HG03378 (cell line): Measurements from ENCODE around the gene LRRC72.
"Not testable (repeated sequence)": the region's sequence is repeated elsewhere in the genome, so short reads cannot be mapped to it uniquely, and the experiment has no call there.

ENCODE experiments used
- ATAC-seq: cut with Tn5 transposase; IDR thresholded peaks from one replicate; pipeline ENCODE4 v1.9.1; 2021; ENCODE audit warnings: mild to moderate bottlenecking, moderate library complexity; ENCODE audit not compliant: unreplicated experiment

Gene LRRC72

DNA sequence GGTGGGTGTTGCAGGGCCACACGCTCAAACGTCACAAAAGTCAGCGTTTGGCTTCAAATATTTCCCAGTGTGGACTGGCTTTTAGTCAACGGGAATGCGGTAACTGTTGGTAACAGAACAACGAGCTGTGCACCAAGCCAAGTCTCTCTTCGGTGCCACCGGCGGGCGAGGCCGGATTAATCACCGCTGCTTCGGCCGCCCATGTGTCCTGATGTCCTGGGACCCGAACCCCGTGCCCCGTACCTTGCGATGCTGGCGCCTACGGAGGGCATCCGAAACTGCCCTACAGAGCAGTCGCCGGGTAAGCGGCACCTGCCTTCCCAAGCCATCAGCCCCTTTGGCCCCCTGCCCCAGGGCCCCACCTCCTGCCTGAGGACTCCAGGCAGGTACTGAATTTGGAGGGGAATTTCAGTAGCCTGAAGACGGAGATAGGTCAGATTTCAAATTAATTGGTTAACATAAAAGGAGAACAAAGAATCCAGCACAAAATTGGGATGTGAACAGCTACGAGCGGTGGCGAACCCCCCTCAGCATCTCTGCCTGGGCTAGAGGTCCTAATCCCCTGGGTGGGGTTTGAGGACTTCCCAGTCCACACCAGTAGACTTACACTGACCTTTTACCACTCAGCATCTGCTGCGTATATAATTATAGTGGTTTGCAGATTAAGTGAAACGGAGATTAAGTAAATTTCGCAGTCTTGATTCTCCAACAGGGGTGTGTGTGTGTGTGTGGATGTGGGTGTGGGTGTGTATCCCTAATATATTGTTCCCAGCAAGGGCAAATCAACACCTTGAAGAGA is at the start of gene LRRC72:
Gene LRRC72 (plus strand): TSS at position 84 of the 799 bp plus-strand sequence. CDS start 128 bp downstream, at position 212.
- no peak for ATAC-seq

DNA sequence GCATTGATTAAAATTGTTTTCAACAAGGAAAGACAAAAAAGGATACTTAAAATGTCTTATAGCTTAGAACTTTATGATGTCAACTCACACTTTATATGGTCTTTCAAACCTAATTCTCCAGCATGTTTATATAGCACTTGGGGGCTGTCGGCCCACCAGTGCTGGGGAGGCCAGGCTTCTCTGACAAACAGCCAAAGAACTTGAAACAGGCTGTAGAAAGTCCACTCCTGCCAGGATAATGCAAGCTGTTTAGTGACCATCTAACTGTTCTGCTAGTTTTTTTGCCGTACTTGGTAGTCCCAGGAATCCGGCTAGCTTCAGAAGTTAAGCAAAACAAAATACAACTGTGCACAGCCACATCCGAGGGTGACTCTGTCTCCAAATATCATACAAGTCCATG is 47.5 kb upstream of the LRRC72 start:
- no peak for ATAC-seq

DNA sequence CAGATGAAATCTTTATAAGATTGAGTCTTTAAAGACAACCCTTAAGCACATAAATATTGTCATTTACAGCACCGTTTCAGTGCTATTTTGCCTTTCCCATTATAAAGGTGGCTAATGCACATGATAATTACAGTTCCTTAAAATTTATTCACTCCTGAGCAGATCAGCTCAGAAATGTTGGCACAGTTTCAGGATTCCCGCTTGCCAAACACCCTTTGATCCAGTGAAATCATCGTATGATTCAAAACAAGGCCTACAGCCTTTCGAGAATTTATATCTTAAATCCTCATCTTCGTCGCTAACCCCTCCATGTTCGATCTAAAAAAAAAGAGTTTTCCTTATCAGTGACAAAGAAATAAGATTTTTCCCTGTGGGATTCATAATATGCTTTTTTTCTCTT is 47.0 kb upstream of the LRRC72 start:
- no peak for ATAC-seq

DNA sequence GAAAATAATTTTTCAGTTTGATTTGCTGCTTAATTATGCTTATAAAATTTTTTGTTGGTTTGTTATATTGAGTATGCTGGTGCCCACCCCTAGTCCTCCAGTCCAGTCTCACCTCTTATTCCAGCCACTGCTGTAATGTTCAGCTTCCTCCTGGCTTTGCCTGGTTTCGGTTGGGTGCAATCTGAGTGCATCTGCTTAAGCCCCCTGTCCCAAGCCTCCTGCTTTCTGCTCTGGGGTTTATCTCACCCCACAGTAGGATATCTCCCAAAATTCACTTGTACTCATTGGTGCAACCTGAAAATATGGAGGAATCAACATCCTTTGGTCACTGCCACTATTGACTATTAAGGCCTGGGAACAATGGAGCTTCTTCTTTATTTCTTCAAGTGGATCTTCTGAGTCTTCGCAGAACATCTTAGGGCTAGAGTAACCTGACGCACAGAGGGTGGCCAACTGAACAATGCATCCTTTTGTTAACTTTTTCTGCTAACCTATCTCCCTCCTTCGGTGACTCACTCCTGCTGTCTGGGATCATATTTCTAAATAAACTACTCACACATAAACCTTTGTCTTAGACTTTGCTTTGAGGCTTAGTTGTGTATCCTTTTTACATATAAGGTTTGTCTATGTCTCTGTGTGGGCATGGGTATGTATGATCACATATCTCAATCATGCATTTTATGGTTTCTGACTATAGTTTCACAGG is 42.0 kb upstream of the LRRC72 start:
- no peak for ATAC-seq

DNA sequence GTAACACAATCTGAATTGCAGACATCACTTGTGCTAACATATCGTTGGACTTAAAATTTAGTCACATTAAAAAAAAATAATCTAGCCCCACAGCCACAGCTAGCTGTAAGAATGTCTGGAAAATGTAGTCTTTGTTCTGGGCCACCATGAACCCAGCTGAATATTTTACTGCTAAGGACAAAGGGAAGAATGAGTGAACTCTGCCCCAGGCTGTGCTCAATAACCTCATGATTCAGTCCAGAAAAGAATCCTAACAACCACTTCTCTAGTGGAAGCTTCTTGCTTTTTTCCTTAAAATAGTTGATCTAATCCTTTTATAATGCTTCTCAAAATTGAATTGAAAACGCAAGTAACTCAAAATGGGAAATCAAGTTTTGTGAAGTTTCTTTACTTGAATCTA is 35.5 kb upstream of the LRRC72 start:
- ATAC-seq, result no peak

DNA sequence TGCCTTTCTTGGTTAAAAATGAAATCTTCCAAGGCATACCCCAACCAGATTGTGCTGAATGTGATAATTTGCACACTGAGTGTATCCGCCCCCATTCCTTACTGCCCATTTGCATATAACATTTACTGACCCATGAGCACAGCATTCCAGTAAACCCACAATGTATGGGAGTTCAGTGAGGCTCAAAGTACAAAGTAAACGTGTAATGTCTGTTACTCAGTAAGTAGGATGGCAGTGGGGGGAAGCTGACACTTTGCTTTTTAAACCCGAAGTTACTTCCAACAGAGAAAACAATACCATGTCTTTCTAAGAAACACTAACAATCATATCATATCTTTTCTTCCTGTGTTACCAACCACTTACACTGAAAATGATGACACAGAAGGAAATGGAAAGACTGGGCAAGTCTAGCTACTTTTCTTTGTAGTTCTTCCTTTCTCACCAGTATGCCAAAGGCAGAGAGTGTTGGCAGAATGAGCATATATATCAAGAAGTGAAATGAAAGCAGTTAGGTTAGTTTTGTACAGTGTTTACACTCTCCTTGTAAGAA is 34.0 kb upstream of the LRRC72 start:
- no peak for ATAC-seq

DNA sequence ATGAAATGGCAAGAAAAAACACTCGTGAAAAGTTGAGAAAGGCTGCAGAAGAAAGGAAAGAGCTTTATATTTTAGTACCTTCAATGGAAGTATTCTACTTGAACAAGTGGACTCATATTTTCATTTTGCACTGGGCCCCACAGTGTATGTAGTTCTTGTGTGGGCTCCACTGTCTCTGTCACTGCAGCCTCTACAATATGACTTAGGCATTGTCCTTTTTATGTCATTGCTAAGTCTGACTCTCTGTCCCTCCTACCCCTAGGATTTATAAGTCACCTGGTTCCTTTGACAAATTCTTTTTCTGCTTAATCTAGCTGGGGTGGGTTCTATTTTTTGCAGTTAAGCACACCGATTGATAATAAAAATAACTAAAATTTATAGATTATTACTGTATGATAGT is 33.4 kb upstream of the LRRC72 start:
- ATAC-seq, result no peak

DNA sequence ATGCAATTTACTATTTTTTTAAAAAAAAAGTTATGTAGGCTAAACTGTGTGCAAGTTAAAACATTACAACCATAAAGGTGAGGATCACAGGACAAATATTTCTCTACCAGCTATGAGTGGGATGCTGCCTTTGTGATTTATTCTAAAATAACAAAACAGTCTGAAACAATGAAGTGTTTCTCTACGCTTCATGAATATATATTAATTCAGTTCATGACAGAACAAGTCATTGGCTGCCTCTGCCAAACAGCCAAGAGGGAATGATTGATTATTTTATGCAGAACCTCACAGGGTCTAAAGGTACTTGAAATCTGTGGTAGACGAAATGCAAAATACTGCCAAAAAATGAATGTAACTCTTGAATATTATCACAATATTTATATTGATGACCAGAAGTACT is 32.1 kb upstream of the LRRC72 start:
- no peak for ATAC-seq

DNA sequence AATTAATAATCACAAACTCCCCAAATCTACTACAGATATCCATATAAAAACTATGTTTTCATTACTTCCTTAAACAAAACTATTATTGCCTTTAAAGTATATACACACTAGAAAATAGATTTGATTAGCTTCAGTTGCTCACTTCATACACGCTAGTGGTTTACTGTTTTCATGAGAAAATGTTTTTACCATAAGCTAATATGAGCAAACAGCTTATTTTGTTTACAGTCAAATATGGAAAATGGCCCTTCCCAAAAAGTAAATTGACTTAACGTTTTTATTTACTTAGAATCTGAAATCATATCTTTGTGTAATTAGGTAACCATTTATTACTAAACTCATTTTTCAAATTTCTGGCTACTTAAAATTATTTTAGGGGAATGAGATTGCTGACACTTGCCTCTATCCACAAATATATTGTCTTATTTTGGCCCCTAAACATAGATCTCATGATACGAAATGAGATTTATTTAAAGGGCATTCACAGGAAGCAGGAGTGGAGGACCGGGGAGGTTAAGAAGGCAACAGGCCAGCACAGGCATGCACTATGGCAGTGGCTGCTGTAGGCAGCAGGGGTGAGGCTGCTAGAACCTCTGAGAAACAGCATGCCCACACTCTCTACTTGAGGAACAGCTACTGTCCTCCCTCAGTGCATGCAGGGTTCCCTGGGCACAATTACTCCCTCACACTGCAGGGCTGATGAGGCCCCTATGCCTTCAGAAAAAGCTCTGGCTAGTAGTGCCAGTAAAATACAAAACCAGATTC is 31.5 kb upstream of the LRRC72 start:
- ATAC-seq, result no peak

DNA sequence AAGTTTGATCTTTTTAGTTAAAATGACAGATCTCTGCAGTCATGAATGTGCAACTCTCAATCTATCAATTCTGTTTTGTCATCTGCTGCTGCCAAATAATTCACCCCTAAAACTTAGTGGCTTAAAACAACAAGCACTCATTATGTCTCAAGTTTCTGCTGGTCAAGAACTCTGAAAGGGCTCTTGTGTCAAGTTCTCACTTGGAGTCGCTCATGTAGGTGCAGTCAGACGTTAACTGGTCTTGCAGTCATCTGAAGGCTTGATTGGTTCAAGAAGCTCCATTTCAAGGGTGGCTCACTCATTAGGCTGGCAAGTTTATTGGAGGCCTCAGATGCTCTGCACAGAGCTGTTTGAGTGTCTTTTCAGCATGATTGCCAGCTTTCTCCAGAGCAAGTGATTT is 28.5 kb upstream of the LRRC72 start:
- ATAC-seq, result no peak

DNA sequence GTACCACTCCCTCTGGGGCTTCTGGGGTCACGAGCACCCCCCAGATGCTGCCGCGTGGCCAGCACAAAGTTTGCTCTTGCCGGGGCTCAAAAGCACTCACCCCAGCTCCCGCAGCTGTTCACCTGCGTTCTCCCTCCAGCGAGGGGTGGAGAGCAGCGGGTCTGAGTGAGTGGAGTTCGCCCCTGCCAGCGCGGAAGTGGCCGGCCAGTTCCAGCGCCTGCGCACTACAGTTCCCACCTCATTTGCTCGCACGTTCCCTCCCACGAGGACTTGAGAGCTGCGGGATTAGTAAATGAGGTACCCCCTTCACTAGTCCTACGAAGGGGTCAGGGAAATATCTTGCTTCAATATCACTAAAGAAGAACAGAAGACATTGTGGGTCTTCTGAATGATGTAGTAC is 24.3 kb upstream of the LRRC72 start:
- ATAC-seq, result no peak

DNA sequence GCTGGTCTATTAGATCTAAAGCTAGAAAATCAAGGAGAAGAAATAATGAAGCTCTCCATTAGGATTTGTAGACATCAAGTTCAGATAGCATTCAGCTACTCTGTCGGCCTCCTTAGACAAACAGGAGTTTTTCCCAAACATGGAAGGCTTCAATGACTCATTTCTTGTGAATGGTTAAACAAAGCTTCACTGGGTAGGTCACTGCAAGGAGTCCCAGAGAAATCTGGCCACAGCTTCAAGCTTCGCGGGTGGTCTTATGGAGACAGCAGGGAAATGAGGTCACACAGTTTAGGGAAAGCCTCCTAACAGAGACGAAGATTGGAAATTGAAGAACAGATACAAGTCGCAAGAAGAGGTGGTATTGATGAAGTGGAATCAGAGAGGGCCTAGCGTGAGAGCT is 22.6 kb upstream of the LRRC72 start:
- no peak for ATAC-seq

DNA sequence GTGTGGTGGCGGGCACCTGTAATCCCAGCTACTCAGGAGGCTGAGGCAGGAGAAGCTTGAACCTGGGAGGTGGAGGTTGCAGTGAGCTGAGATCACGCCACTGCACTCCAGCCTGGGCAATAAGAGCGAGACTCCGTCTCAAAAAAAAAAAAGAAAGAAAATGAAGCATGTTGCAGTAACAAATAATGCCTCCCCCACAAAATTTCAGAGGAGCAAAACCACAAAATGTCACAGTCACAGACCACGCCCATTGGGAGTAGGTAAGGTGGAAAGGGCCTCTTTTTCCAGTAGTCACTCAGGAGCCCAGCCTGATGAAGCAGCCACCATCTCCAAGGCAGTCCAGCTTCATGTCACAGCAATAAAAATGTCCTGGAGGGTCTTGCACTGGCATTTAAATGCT is 20.2 kb upstream of the LRRC72 start:
- ATAC-seq, result not testable (repeated sequence)

DNA sequence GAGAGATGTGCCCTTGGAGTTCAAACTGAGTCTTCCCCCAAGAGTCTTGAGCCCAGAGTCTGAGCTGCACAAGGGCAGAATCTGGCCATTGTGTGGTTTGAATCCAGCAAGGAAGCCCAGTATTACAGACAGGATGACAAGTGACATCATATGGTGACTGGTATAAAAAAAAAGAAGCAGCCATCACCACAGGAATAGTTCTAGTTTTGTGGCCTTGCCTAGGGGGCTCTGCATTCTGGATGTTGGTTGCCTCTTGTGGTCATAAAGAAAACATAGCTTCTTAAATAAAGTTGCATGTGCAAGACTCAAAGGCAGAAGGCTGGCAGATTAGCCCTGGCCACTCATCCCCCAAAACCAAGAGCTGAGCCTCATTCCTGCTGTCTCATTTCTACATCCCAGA is 16.8 kb upstream of the LRRC72 start:
- no peak for ATAC-seq

DNA sequence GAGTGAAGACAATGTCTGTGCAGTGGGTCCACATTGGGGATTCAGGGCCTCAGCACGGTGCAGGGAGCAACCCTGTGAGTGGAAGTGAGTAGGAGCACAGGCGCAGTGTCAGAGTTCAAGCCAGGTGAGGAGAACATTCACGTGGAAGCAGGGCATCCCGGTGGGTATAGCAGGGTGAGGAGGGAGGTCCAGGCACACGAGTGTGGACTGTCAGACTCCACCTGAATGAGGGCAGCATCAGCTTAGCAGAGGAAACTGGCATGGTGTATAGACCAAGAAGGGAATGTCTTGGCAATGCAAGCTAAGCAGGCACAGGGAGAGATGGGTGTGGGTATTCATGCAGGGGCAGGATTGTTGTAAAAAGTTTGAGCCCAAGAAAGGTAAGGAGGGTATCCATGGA is 15.3 kb upstream of the LRRC72 start:
- no peak for ATAC-seq

DNA sequence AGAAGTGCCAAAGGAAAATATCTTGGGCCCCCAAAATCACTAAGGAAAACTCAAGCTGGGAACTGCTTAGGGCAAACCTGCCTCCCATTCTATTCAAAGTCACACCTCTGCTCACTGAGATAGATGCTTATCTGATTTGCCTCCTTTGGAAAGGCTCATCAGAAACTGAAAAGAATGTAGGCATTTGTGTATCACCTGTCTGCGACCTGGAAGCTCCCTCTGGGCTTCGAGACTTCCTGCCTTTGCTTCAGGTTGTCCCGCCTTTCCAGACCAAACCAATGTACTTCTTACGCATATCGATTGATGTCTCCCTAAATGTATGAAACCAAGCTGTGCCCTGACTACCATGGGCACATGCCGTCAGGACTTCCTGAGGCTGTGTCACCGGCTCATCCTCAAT is 14.5 kb upstream of the LRRC72 start:
- ATAC-seq, result no peak

DNA sequence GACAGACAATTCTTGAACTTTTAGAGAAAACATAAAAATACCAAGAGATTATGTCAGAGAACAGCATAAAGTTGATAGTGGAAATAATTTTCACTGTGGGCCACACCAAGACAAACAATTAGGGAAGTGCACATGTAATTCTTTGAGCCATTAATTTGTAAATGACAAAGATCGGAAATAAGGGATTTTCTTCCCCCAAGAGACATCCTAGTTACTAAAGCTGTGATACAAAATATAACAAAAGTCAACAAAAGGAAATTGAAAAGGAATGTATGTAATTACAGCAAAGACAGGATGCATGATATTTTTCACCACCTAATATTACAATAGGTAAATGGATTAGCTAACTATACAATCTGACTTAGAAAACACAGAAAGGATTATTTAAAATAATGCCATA is 12.4 kb upstream of the LRRC72 start:
- no peak for ATAC-seq

DNA sequence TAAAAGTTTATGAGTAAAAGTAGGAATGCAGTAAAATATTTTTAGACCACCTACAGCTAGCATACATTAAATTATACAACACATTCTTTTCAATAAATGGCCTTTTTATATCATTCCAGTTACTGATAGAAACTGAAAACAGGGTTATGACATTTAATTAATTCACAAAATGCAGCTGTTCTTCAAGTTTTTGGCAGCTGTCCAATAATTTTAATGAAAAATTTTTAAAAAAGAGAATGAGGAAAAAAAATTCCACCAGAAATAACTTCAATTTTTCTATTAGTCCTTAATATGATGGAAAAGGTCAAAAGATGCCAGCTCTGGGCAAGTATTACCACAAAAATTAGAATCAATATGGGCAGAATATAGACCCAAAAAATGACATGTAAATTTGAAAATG is 11.9 kb upstream of the LRRC72 start:
- ATAC-seq, result no peak

DNA sequence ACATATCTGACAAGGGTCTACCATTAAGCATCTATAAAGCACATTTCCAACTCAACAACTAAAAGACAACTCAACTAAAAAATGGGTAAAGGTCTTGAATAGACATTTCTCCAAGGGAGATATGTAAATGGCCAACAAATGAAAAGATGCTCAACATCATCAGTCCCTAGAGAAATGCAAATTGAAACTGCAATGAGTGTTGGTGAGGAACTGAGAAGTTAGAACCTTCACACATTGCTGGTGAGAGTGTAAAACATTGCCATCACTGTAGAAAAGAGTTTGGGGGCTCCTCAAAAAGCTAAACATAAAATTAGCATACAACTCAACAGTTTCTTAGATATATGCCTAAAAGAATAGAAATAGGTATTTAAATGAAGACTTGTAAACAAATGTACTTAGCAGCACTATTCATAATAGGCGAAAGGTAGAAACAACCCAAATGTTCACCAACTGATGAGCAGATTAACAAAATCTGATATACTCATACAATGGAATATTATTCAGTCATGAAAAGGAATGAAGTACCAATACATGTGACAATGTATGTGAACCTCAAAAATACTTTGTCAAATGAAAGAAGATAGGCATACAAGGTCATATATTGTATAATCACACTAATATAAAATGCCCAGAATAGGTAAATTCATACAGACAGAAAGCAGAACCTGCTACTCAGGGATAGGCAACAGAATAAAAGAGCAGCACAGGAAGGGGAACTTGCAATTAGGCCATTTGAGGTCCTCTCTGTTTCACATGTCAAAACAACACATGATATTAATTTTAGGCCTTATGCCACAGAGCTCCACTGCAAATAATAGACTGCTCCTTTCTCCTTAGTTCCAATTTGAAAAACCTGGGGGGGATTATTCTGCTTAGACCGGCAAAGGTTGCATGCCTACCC is 10.6 kb upstream of the LRRC72 start:
- ATAC-seq, result no peak

DNA sequence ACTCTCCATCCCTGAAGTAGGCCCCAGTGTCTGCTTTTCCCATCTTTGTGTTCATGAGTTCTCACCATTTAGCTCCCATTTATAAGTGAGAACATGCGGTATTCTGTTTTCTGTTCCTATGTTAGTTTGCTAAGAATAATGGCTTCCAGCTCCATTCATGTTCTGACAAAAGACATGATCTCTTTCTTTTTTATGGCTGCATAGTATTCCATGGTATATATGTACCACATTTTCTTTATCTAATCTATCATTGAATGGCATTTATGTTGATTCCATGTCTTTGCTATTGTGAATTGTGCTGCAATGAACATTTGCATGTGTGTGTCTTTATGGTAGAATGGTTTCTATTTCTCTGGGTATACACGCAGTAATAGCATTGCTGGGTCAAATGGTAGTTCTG is 6.6 kb upstream of the LRRC72 start:
- not testable (repeated sequence) for ATAC-seq
